SK-N-SH (cell line): Measurements from ENCODE around the gene PELI3.

Experiments used
- CHD2 ChIP-seq: fragments of 150-350 bp; IDR thresholded peaks from 2 replicates; pipeline ENCODE4 v1.6.1; 2018; ENCODE audit warnings: low read length; ENCODE audit not compliant: partially characterized antibody
- CTCF ChIP-seq: fragments of 200-600 bp; sonication (generic); IDR thresholded peaks from 2 replicates; pipeline ENCODE4 v1.6.1; 2017; ENCODE audit warnings: antibody characterized with exemption, mild to moderate bottlenecking, moderate library complexity
- EP300 ChIP-seq, 2 experiments: IDR thresholded peaks; 2 replicates each; pipeline versions ENCODE4 v1.4.0 to v1.6.1; 2012; ENCODE audit warnings: borderline replicate concordance in 1 of 2, low read depth in 1 of 2, low read length in 1 of 2
- EZH2phosphoT487 ChIP-seq: fragments of 200-600 bp; sonication (generic); IDR thresholded peaks from 2 replicates; pipeline ENCODE4 v1.6.1; 2017; ENCODE audit warnings: low read depth, mixed run types, mild to moderate bottlenecking, antibody characterized with exemption, moderate library complexity, borderline replicate concordance
- GATA2 ChIP-seq: sonication (generic); formaldehyde crosslinking; IDR thresholded peaks from 2 replicates; pipeline ENCODE4 v1.5.0; 2020; ENCODE audit warnings: mild to moderate bottlenecking, missing genetic modification reagents
- MXI1 ChIP-seq: IDR thresholded peaks from 2 replicates; pipeline ENCODE4 v1.6.1; 2012; ENCODE audit warnings: mild to moderate bottlenecking, low read depth, low read length, improper control_type of control experiment
- NRF1 ChIP-seq: IDR thresholded peaks from 2 replicates; pipeline ENCODE4 v1.6.1; 2012; ENCODE audit warnings: low read depth, mild to moderate bottlenecking, low read length
- REST ChIP-seq: IDR thresholded peaks from 2 replicates; pipeline ENCODE4 v1.6.1; 2012; ENCODE audit warnings: mild to moderate bottlenecking, low read depth, low read length, moderate library complexity
- RFX5 ChIP-seq: IDR thresholded peaks from 2 replicates; pipeline ENCODE4 v1.6.1; 2012; ENCODE audit warnings: mild to moderate bottlenecking, improper control_type of control experiment, low read length
- RXRA ChIP-seq: IDR thresholded peaks from 2 replicates; pipeline ENCODE4 v1.4.0; 2012; ENCODE audit warnings: low read depth, mild to moderate bottlenecking, borderline replicate concordance
- SMC3 ChIP-seq: IDR thresholded peaks from 2 replicates; pipeline ENCODE4 v1.6.1; 2012; ENCODE audit warnings: low read depth, low read length, improper control_type of control experiment
- TAF1 ChIP-seq: IDR thresholded peaks from 2 replicates; pipeline ENCODE4 v1.6.1; 2012; ENCODE audit warnings: low read depth, mild to moderate bottlenecking, low read length, moderate library complexity, borderline replicate concordance
- TEAD4 ChIP-seq: IDR thresholded peaks from 2 replicates; pipeline ENCODE4 v1.4.0; 2012; ENCODE audit warnings: mild to moderate bottlenecking, borderline replicate concordance; ENCODE audit not compliant: insufficient read depth

GRCh38 chr11:66420671-66421476, 45.8 kb upstream of the PELI3 start, which contains the start of gene NPAS4:
- TF ChIP-seq TAF1 (no peak), REST (no peak), EZH2phosphoT487 (no peak), CTCF (no peak), SMC3 (no peak), RFX5 (no peak), CHD2 (no peak), GATA2 (CRISPR knock-in tag) (no peak), TEAD4 (no peak), EP300 (IDR thresholded peaks at IDR 0.05; ENCODE audit: borderline replicate concordance in 1 of 2, low read depth in 1 of 2, low read length in 1 of 2) (no peak), MXI1 (no peak), RXRA (no peak), NRF1 (no peak)
